ENCODE results near the gene PTPRO. TPM values are rescaled to one million over a fixed set of nuclear protein-coding genes. Genes with fewer than 3 reads are reported as not detected.
A peak's percentile ranks its signal among the peaks of the same experiment; 100 is the strongest.

PTPRO gene
- total RNA-seq, 2 experiments from 2014 or later = 0.47 to 0.63 TPM

DNA sequence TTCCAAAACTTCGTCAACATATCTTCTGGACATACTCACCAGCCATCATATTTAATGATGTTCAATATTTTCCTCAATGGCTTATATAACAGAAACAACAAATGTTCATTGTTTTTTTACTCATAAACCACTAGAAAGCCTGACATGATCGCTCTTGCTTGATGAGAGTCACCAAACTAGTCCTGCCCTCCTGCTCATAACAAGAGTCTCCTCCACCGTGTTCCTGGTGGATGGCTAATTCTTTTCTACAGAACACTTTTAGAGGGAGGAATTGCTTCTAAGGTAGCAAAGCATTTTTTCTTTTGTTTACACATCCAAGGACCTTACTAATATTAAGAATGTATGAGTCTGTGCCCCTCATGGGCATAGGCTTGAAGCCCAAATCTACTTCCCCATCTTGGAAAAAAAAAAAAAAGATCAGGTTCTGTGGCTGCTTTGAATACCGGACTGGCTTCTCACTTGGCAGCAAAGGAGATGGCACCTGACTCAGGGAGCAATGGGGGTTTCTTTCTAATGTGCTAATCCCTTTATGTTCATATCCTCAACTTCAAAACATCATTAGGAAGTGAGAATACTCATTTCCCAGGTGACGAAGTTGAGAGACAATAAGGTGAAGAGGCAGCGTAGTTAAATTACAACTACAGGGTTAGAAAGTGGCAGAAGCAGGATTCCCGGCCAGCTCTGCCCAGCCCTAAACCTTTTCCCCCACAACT, 278.1 kb downstream of the PTPRO start:
- no peaks in the 10 kb centered on the region for H3K36me3 Mint-ChIP-seq (ENCODE audit: low read depth)
- H3K27ac Mint-ChIP-seq = no peak overlapping the region
- ATAC-seq = no peak
- DNase-seq = no peak
- intact Hi-C loops (cut with micrococcal nuclease) = no loop called here
- no peaks in the 10 kb centered on the region for H3K4me1 Mint-ChIP-seq (ENCODE audit: low read depth)
- H3K27me3 Mint-ChIP-seq = no peaks in the 10 kb centered on the region
- POLR2A ChIA-PET = no interaction called here
- CTCF ChIA-PET = no interaction called here
- TF ChIP-seq, protein P1, sequence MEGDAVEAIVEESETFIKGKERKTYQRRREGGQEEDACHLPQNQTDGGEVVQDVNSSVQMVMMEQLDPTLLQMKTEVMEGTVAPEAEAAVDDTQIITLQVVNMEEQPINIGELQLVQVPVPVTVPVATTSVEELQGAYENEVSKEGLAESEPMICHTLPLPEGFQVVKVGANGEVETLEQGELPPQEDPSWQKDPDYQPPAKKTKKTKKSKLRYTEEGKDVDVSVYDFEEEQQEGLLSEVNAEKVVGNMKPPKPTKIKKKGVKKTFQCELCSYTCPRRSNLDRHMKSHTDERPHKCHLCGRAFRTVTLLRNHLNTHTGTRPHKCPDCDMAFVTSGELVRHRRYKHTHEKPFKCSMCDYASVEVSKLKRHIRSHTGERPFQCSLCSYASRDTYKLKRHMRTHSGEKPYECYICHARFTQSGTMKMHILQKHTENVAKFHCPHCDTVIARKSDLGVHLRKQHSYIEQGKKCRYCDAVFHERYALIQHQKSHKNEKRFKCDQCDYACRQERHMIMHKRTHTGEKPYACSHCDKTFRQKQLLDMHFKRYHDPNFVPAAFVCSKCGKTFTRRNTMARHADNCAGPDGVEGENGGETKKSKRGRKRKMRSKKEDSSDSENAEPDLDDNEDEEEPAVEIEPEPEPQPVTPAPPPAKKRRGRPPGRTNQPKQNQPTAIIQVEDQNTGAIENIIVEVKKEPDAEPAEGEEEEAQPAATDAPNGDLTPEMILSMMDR (IDR thresholded peaks at IDR 0.05) = no peak
- no peaks in the 10 kb centered on the region for H3K9me3 Mint-ChIP-seq
- no peak overlapping the region for H3K4me3 Mint-ChIP-seq

DNA sequence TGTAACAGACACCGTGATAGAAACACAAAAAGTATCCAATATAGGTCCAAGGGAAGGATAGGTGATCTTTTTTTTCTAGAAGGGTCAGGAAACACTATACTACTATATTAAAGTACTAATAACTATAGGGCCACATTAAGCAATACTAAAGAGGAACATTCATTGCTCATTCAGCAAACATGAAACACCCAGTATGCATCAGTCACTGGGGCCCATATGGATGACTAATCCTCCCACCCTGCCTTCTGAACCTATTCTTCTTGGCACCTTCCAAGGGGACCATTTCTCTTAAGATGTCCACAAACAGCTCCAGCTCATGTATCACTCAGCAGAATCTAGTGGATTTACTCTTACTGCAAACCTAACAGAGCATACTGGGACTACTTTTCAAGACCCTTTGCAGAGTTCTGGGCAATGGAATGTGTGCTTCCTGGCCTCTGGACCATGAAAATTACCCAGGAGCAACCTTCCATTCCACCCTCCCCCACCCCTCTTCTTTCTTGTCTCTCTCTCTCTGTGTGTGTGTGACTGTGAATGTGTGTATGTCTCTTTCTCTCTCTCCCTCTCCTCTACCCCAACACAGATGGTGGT, 279.0 kb downstream of the PTPRO start:
- no peaks in the 10 kb centered on the region for H3K9me3 Mint-ChIP-seq
- H3K4me1 Mint-ChIP-seq (ENCODE audit: low read depth) = no peaks in the 10 kb centered on the region
- no peak overlapping the region for H3K27ac Mint-ChIP-seq
- ATAC-seq (peak; percentile 47), DNase-seq (no peak)
- no peak overlapping the region for H3K4me3 Mint-ChIP-seq
- TF ChIP-seq, protein P1 (IDR thresholded peaks at IDR 0.05) = no peak
- H3K27me3 Mint-ChIP-seq = no peaks in the 10 kb centered on the region
- intact Hi-C loops (cut with micrococcal nuclease) = no loop called here
- ChIA-PET CTCF (no interaction called here), POLR2A (no interaction called here)
- H3K36me3 Mint-ChIP-seq (ENCODE audit: low read depth) = no peaks in the 10 kb centered on the region

DNA sequence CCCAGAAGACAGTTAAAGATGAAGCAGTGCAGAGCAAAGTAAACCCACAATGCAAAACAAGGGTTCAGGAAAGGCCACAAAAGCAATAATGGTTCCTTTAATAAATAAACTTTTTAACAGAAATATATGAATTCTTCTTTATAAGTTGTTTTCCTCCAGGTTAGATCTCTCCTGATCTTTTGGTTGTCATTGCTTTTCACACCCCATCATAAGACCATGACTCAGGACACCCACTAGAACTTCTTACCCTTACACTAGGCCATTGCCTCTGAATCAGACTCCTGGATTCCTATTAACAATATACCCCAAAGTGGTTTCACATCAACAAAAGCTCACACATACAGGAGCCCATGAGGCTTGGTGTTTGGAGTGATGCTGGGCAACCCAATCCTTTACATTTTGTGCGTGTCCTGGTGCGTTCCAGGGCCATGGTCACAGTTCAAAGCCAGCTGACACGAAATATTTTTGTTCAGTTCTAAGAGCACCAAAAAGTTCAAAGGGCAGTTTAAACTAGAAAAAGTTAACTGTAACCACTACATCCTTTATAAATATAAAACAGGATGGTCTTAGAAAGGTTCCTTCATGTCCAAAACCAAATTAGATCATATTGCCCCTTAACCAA, 279.9 kb downstream of the PTPRO start:
- POLR2A ChIA-PET = no interaction called here
- H3K9me3 Mint-ChIP-seq = no peaks in the 10 kb centered on the region
- CTCF ChIA-PET = no interaction called here
- no peaks in the 10 kb centered on the region for H3K27me3 Mint-ChIP-seq
- H3K4me1 Mint-ChIP-seq (ENCODE audit: low read depth) = no peaks in the 10 kb centered on the region
- no peak overlapping the region for H3K27ac Mint-ChIP-seq
- TF ChIP-seq, protein P1 (IDR thresholded peaks at IDR 0.05) = no peak
- DNase-seq = no peak
- intact Hi-C loops (cut with micrococcal nuclease) = no loop called here
- H3K4me3 Mint-ChIP-seq = no peak overlapping the region
- ATAC-seq = no peak
- H3K36me3 Mint-ChIP-seq (ENCODE audit: low read depth) = no peaks in the 10 kb centered on the region

DNA sequence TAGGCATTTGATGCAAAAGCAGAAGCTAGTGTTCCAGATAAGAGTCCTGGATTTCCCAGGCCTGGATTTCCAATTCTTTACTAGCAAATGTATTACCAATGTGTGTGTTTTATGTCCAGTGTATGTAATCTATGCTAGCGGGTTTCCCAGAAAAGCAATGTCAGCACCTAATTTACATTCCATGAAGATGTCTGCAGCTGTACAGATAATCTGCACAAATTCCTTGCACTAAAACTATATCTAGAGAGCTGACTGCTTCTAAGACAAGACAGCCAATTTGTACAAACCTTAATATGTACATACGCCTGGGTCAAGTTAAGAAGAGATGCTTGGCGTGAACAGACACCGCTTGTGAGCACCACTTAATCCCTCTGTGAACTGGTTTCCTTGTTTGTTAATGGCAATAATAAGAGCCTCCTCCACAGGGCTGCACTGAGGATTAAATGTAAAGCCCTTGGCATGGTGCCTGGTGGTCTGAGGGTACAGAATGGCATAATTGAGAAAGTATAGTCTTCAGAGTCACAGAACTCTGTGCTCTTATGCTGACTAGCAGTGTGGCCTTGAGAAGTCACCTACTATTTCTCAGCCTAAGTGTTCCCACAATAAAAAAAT, 281.3 kb downstream of the PTPRO start:
- Mint-ChIP-seq H3K9me3 (no peaks in the 10 kb centered on the region), H3K4me1 (ENCODE audit: low read depth) (no peaks in the 10 kb centered on the region), H3K27ac (no peak overlapping the region), H3K27me3 (no peaks in the 10 kb centered on the region), H3K36me3 (ENCODE audit: low read depth) (no peaks in the 10 kb centered on the region), H3K4me3 (no peak overlapping the region)
- DNase-seq = no peak
- TF ChIP-seq, protein P1 (IDR thresholded peaks at IDR 0.05) = no peak
- CTCF ChIA-PET = interaction anchor here (1.0 to 1.4 kb wide), 2 partner anchors 15 to 19 kb away, joined by 4 read pairs; no protein-coding TSS in a partner anchor
- intact Hi-C loops (cut with micrococcal nuclease) = no loop called here
- POLR2A ChIA-PET = no interaction called here
- no peak for ATAC-seq

All from activated CD8-positive, alpha-beta T cell treated with anti-CD3 and anti-CD28 coated beads for 36 hours (primary cell).